A549 (cell line): ENCODE measurements around the gene TGFBR1. TPM values are rescaled to one million over a fixed set of nuclear protein-coding genes. Genes with fewer than 3 reads are reported as not detected.
A peak's percentile ranks its signal among the peaks of the same experiment; 100 is the strongest.

Source experiments
- ATAC-seq, 2 experiments: fragments of 200-7000 bp in 1 of 2; fragments of >200 bp in 1 of 2; cut with Nextera tagmentation in 1 of 2; cut with Tn5 transposase in 1 of 2; 3 replicates each; pipeline versions ENCODE4 v1.8.0 to v1.9.1; 2018 to 2020; ENCODE audit warnings: mild to moderate bottlenecking in 1 of 2, moderate library complexity in 1 of 2
- CTCF ChIA-PET: fragments of 300-600 bp; sonication (Branson Sonifier 250); formaldehyde crosslinking; extraction: SDS; loops from one replicate; lab custom pipeline; 2021; ENCODE audit warnings: antibody characterized with exemption, inconsistent platforms; lab: Yijun Ruan, JAX
- POLR2A ChIA-PET: fragments of 350-600 bp; formaldehyde crosslinking; extraction: SDS; loops from one replicate; lab custom pipeline; 2021; ENCODE audit warnings: antibody characterized with exemption, inconsistent platforms; lab: Yijun Ruan, JAX
- DNase-seq, 2 experiments: peaks; one replicate each; pipeline versions ENCODE4 v3.0.0 to v3.0.0-alpha.2; 2011 to 2016; ENCODE audit warnings: low read depth in 1 of 2, low spot score in 1 of 2
- FAIRE-seq: peaks from 2 replicates; lab custom pipeline; 2011; peaks lifted over from hg19 to GRCh38; lab: Jason Lieb, UNC
- H3K27ac ChIP-seq, 2 experiments: fragments of >200 bp; sonication (Bioruptor Twin); formaldehyde crosslinking; 3 replicates each; pipeline ENCODE4 v1.5.1; 2016 to 2017
- H3K4me1 ChIP-seq: fragments of >200 bp; sonication (Bioruptor Twin); formaldehyde crosslinking; 3 replicates; pipeline ENCODE4 v1.6.1; 2016
- H3K4me2 ChIP-seq: fragments of >200 bp; sonication (Bioruptor Twin); formaldehyde crosslinking; 3 replicates; pipeline ENCODE4 v1.6.1; 2016
- H3K4me3 ChIP-seq: fragments of >200 bp; sonication (Bioruptor Twin); formaldehyde crosslinking; 3 replicates; pipeline ENCODE4 v1.5.1; 2016
- H3K9me3 ChIP-seq: fragments of >200 bp; sonication (Bioruptor Twin); formaldehyde crosslinking; 3 replicates; pipeline ENCODE4 v1.6.1; 2016
- BHLHE40 ChIP-seq: IDR thresholded peaks from 2 replicates; pipeline ENCODE4 v1.6.1; 2012; ENCODE audit warnings: low read depth, low read length, inconsistent platforms
- ESRRA ChIP-seq: fragments of 150-350 bp; IDR thresholded peaks from 2 replicates; pipeline ENCODE4 v1.6.1; 2014; ENCODE audit warnings: mild to moderate bottlenecking, low read length, borderline replicate concordance
- FOSL2 ChIP-seq, 2 experiments: fragments of 450-650 bp in 1 of 2; fragments of >200 bp in 1 of 2; sonication (Bioruptor Twin) in 1 of 2; formaldehyde crosslinking; IDR thresholded peaks; 2 replicates each; pipeline versions ENCODE4 v1.5.0 to v1.6.1; 2016 to 2020; ENCODE audit warnings: mild to moderate bottlenecking in 1 of 2, moderate library complexity in 1 of 2
- FOXS1 ChIP-seq: fragments of 250-450 bp; sonication (Bioruptor Pico); IDR thresholded peaks from 2 replicates; pipeline ENCODE4 v1.5.0; 2020; ENCODE audit warnings: mild to moderate bottlenecking, moderate library complexity
- GATA3 ChIP-seq: IDR thresholded peaks from 2 replicates; pipeline ENCODE4 v1.6.1; 2012; ENCODE audit warnings: borderline replicate concordance
- HDAC2 ChIP-seq: fragments of 200-600 bp; sonication (generic); IDR thresholded peaks from 2 replicates; pipeline ENCODE4 v1.6.1; 2016
- JUNB ChIP-seq: fragments of >200 bp; sonication (Bioruptor Twin); formaldehyde crosslinking; IDR thresholded peaks from 2 replicates; pipeline ENCODE4 v1.6.1; 2016
- MAFK ChIP-seq: fragments of 450-650 bp; IDR thresholded peaks from 2 replicates; pipeline ENCODE4 v1.6.1; 2014; ENCODE audit not compliant: partially characterized antibody
- NFE2L2 ChIP-seq: fragments of 150-350 bp; conservative IDR thresholded peaks from 2 replicates; pipeline ENCODE4 v1.6.1; 2014; ENCODE audit warnings: low read length
- PHF8 ChIP-seq: fragments of 200-600 bp; sonication (generic); IDR thresholded peaks from 2 replicates; pipeline ENCODE4 v1.6.1; 2016; ENCODE audit warnings: low read depth, mild to moderate bottlenecking, antibody characterized with exemption, moderate library complexity, borderline replicate concordance
- RAD21 ChIP-seq, 2 experiments: fragments of >200 bp in 1 of 2; sonication (Bioruptor Twin) in 1 of 2; formaldehyde crosslinking in 1 of 2; IDR thresholded peaks in 1 of 2; conservative IDR thresholded peaks in 1 of 2; 2 replicates in 1 of 2; 3 replicates in 1 of 2; pipeline ENCODE4 v1.6.1; 2012 to 2018; ENCODE audit warnings: inconsistent platforms in 1 of 2
- RARB ChIP-seq: fragments of 250-450 bp; sonication (Bioruptor Pico); IDR thresholded peaks from 2 replicates; pipeline ENCODE4 v1.8.0; 2021; ENCODE audit warnings: mild to moderate bottlenecking, moderate library complexity
- RCOR1 ChIP-seq: fragments of 150-350 bp; IDR thresholded peaks from 2 replicates; pipeline ENCODE4 v1.6.1; 2014; ENCODE audit warnings: antibody characterized with exemption, low read length, low read depth
- SMC3 ChIP-seq: fragments of >200 bp; sonication (Bioruptor Twin); formaldehyde crosslinking; IDR thresholded peaks from 3 replicates; pipeline ENCODE4 v1.6.1; 2018; ENCODE audit warnings: inconsistent platforms
- TFCP2L1 ChIP-seq: fragments of 250-450 bp; sonication (Bioruptor Pico); IDR thresholded peaks from 2 replicates; pipeline ENCODE4 v1.5.0; 2021; ENCODE audit warnings: mild to moderate bottlenecking
- ZFP36 ChIP-seq: fragments of 450-650 bp; IDR thresholded peaks from 2 replicates; pipeline ENCODE4 v1.6.1; 2014; ENCODE audit warnings: borderline replicate concordance; ENCODE audit not compliant: partially characterized antibody
- WGBS: methylation state at CpG from one replicate; pipeline ENCODE4 v1.1.6; 2017; ENCODE audit errors: missing lambda C conversion rate; 5-methylcytosine and 5-hydroxymethylcytosine counted together
- polyA plus RNA-seq, 4 experiments: library from polyadenylated mRNA; depleted of rRNA in 3 of 4; stranded (reverse); fragments of >200 nt; fragmentation: RNase III in 1 of 4; extraction: RNeasy Plus Mini Kit Qiagen cat#74134 plus additional on column Dnase treatment in 1 of 4; gene quantifications; 2 replicates in 3 of 4; 3 replicates in 1 of 4; pipeline ENCODE4 v1.2.3, GENCODE V29; 2011 to 2017
- TF ChIP-seq, protein P1 (sequence below): IDR thresholded peaks from 2 replicates; pipeline ENCODE4 v1.6.1; 2012
- TF ChIP-seq, protein P2 (sequence below): fragments of 200-600 bp; sonication (generic); IDR thresholded peaks from 2 replicates; pipeline ENCODE4 v1.6.1; 2016; ENCODE audit warnings: antibody characterized with exemption, mild to moderate bottlenecking, moderate library complexity
- TF ChIP-seq, protein P3 (sequence below): fragments of >200 bp; sonication (Bioruptor Twin); formaldehyde crosslinking; IDR thresholded peaks from 2 replicates; pipeline ENCODE4 v1.6.1; 2016
- TF ChIP-seq, protein P4 (sequence below): fragments of 150-350 bp; IDR thresholded peaks from 2 replicates; pipeline ENCODE4 v1.6.1; 2014; ENCODE audit warnings: low read depth, mild to moderate bottlenecking, low read length
- TF ChIP-seq, protein P5 (sequence below): IDR thresholded peaks from 2 replicates; pipeline ENCODE4 v1.6.1; 2012; ENCODE audit warnings: low read depth, borderline replicate concordance

The TGFBR1 gene
- polyA plus RNA-seq, 2 of the 4 experiments (the other 2 are of a cell fraction) = 25.8 to 45.5 TPM

DNA sequence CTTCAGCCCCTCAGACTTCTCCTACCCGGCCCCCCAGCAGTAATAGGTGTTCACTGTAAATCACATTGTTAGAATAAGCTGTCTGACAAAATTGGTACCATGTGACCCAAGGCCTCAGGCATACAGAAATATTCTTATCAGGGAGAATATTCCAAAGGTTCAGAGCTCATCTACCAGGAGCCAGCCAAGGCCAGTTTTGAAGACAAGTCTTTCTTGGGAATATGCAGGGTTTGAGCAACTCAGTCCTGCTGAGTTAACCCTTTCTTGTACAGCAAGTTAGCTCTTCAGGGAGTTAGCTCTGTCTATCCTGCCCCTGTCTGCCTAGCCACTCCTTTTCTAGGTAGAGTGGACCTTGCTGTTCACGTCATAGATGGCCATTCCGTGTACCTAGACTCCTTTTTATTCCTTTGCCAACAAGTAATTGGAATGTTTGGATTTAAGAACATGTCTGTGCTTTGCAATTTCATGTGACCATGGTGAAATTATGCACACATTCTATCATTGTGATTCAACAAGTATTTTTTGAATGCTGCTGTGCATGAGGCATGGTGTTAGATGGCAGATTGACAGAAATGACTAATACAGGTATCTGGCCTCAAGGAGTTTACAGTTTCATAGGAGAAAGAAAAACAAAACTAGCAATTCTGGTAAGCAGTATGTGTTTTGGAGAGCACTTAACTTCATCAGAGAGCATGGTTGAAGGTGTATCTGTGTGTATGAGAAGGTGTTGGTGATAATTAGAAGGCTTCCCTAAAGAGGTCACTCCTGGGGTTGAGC lies 22.6 kb downstream of the TGFBR1 start:
- Histone ChIP-seq H3K9me3 (no peaks in the 10 kb centered on the region), H3K4me3 (no peak overlapping the region), H3K27ac (no peak overlapping the region), H3K4me2 (no peak overlapping the region), H3K4me1 (peaks cover 3% of the 10 kb centered on the region; the same call in 2 of the 3 replicates)
- ATAC-seq = peak in 1 of 2 experiments; percentile 34; a peak in 1 of 6 replicates
- CTCF ChIA-PET = interaction anchor here (2.9 to 4.4 kb wide), 2 partner anchors 13 to 279 kb away, joined by 11 to 14 read pairs; no protein-coding TSS in a partner anchor
- no peak for FAIRE-seq
- 72% methylated on average over 3 of the region's 3 CpGs for WGBS
- POLR2A ChIA-PET = no interaction called here
- DNase-seq = no peak
- no peak for TF ChIP-seq ZFP36
- no peak for TF ChIP-seq BHLHE40
- TF ChIP-seq, protein P1, sequence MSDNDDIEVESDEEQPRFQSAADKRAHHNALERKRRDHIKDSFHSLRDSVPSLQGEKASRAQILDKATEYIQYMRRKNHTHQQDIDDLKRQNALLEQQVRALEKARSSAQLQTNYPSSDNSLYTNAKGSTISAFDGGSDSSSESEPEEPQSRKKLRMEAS = no peak
- TF ChIP-seq RCOR1 = no peak
- TF ChIP-seq, protein P2, sequence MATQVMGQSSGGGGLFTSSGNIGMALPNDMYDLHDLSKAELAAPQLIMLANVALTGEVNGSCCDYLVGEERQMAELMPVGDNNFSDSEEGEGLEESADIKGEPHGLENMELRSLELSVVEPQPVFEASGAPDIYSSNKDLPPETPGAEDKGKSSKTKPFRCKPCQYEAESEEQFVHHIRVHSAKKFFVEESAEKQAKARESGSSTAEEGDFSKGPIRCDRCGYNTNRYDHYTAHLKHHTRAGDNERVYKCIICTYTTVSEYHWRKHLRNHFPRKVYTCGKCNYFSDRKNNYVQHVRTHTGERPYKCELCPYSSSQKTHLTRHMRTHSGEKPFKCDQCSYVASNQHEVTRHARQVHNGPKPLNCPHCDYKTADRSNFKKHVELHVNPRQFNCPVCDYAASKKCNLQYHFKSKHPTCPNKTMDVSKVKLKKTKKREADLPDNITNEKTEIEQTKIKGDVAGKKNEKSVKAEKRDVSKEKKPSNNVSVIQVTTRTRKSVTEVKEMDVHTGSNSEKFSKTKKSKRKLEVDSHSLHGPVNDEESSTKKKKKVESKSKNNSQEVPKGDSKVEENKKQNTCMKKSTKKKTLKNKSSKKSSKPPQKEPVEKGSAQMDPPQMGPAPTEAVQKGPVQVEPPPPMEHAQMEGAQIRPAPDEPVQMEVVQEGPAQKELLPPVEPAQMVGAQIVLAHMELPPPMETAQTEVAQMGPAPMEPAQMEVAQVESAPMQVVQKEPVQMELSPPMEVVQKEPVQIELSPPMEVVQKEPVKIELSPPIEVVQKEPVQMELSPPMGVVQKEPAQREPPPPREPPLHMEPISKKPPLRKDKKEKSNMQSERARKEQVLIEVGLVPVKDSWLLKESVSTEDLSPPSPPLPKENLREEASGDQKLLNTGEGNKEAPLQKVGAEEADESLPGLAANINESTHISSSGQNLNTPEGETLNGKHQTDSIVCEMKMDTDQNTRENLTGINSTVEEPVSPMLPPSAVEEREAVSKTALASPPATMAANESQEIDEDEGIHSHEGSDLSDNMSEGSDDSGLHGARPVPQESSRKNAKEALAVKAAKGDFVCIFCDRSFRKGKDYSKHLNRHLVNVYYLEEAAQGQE = no peak

DNA sequence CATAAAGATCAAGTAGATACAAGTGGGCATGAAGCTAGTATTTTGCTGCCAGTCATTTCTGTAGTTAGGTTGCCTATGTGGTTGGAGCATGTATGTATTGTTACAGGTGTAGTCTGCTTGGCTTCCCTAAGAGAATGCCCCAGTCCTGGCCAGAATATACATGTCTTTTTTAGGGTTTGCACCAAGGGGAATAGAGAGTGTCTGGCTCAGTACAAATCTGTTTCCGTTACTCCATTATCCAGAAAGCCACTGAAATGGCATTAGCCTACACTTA lies 23.2 kb downstream of the TGFBR1 start:
- no peaks in the 10 kb centered on the region for H3K9me3 ChIP-seq
- H3K4me1 ChIP-seq = peaks cover 2% of the 10 kb centered on the region; the same call in 1 of the 3 replicates
- ChIA-PET POLR2A (no interaction called here), CTCF (interaction anchor here (2.9 to 4.4 kb wide), 2 partner anchors 12 to 280 kb away, joined by 11 to 14 read pairs; no protein-coding TSS in a partner anchor)
- no peak overlapping the region for H3K4me3 ChIP-seq
- DNase-seq (no peak), FAIRE-seq (no peak), ATAC-seq (no peak)
- 96% methylated on average over 1 of the region's 1 CpG for WGBS
- no peak for TF ChIP-seq ESRRA
- TF ChIP-seq, protein P3, sequence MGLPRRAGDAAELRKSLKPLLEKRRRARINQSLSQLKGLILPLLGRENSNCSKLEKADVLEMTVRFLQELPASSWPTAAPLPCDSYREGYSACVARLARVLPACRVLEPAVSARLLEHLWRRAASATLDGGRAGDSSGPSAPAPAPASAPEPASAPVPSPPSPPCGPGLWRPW = no peak
- TF ChIP-seq, protein P4, sequence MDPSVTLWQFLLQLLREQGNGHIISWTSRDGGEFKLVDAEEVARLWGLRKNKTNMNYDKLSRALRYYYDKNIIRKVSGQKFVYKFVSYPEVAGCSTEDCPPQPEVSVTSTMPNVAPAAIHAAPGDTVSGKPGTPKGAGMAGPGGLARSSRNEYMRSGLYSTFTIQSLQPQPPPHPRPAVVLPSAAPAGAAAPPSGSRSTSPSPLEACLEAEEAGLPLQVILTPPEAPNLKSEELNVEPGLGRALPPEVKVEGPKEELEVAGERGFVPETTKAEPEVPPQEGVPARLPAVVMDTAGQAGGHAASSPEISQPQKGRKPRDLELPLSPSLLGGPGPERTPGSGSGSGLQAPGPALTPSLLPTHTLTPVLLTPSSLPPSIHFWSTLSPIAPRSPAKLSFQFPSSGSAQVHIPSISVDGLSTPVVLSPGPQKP = no peak
- no peak overlapping the region for H3K27ac ChIP-seq
- no peak overlapping the region for H3K4me2 ChIP-seq

DNA sequence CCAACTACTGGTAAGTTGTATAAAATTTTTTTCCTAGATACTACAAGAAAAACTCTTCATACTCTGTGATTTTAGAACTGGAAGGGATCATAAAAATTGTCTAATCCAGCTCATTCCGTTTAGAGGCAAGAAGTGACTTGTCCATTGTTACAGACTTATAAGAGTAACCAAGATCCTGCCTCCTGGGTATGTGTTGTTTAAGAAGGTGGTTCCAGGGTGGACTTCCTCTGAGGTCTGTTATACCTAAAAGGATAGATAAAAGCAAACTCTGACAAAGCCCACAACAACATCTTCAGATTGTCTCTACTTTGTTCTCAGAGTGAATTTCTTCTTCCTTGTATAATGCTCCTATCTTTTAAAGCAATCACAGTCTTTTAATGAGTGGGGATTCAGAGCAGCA lies 24.2 kb downstream of the TGFBR1 start:
- no peak overlapping the region for H3K4me3 ChIP-seq
- no peak for FAIRE-seq
- H3K9me3 ChIP-seq = no peaks in the 10 kb centered on the region
- peaks cover 2% of the 10 kb centered on the region; the same call in 1 of the 3 replicates for H3K4me1 ChIP-seq
- H3K4me2 ChIP-seq = no peak overlapping the region
- POLR2A ChIA-PET = no interaction called here
- H3K27ac ChIP-seq = no peak overlapping the region
- no peak for DNase-seq
- TF ChIP-seq RARB (CRISPR knock-in tag) = no peak
- no peak for TF ChIP-seq NFE2L2
- TF ChIP-seq JUNB = no peak
- no peak for TF ChIP-seq ZFP36
- TF ChIP-seq BHLHE40 = no peak
- TF ChIP-seq, protein P5, sequence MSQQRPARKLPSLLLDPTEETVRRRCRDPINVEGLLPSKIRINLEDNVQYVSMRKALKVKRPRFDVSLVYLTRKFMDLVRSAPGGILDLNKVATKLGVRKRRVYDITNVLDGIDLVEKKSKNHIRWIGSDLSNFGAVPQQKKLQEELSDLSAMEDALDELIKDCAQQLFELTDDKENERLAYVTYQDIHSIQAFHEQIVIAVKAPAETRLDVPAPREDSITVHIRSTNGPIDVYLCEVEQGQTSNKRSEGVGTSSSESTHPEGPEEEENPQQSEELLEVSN = no peak
- TF ChIP-seq SMC3 = no peak
- no peak for TF ChIP-seq MAFK
- no peak for TF ChIP-seq TFCP2L1 (CRISPR knock-in tag)
- no peak for TF ChIP-seq FOSL2 (IDR thresholded peaks at IDR 0.05)
- no peak for TF ChIP-seq FOSL2 (CRISPR knock-in tag; IDR thresholded peaks at IDR 0.05)
- TF ChIP-seq, protein P4 = no peak
- no peak for TF ChIP-seq RAD21 (conservative IDR thresholded peaks at IDR 0.05 in 1 of 2, IDR thresholded peaks at IDR 0.05 in 1 of 2)
- TF ChIP-seq GATA3 = no peak
- TF ChIP-seq FOXS1 (CRISPR knock-in tag) = no peak
- TF ChIP-seq RCOR1 = no peak
- no peak for TF ChIP-seq HDAC2
- TF ChIP-seq, protein P3 = no peak
- TF ChIP-seq PHF8 = no peak
- CTCF ChIA-PET = interaction anchor here (1.0 to 2.5 kb wide), 2 partner anchors 12 to 154 kb away, joined by 3 to 7 read pairs; no protein-coding TSS in a partner anchor
- 82% methylated on average over 1 of the region's 1 CpG for WGBS
- no peak for ATAC-seq
